Astrocyte of the spinal cord (primary cell): Measurements from ENCODE around the gene DENND6B.
"Not testable (repeated sequence)": the region's sequence is repeated elsewhere in the genome, so short reads cannot be mapped to it uniquely, and the experiment has no call there.

Experiments
- DNase-seq: peaks from one replicate; pipeline ENCODE4 v3.0.0; 2011; ENCODE audit warnings: low read depth, low spot score
- H3K4me3 ChIP-seq: 2 replicates; pipeline ENCODE4 v1.5.1; 2011; ENCODE audit warnings: low read depth, mild to moderate bottlenecking, low read length, moderate library complexity
- in situ Hi-C: cut with HindIII; loops from 2 replicates; pipeline ENCODE4 v1.10.0; 2017; ENCODE audit warnings: low sequenced_read_pairs
- TF ChIP-seq, protein P1 (sequence below): IDR thresholded peaks from 2 replicates; pipeline ENCODE4 v1.5.1; 2012; ENCODE audit warnings: low read depth, mild to moderate bottlenecking, low read length, inconsistent platforms

The DENND6B gene

GRCh38 chr22:50326956-50327710 lies at the start of gene DENND6B:
DENND6B (minus strand) TSS chr22:50327012; CDS start chr22:50326988, 24 bp downstream.
- DNase-seq, result peak; percentile 68
- TF ChIP-seq, protein P1, sequence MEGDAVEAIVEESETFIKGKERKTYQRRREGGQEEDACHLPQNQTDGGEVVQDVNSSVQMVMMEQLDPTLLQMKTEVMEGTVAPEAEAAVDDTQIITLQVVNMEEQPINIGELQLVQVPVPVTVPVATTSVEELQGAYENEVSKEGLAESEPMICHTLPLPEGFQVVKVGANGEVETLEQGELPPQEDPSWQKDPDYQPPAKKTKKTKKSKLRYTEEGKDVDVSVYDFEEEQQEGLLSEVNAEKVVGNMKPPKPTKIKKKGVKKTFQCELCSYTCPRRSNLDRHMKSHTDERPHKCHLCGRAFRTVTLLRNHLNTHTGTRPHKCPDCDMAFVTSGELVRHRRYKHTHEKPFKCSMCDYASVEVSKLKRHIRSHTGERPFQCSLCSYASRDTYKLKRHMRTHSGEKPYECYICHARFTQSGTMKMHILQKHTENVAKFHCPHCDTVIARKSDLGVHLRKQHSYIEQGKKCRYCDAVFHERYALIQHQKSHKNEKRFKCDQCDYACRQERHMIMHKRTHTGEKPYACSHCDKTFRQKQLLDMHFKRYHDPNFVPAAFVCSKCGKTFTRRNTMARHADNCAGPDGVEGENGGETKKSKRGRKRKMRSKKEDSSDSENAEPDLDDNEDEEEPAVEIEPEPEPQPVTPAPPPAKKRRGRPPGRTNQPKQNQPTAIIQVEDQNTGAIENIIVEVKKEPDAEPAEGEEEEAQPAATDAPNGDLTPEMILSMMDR, result peak; percentile 18
- in situ Hi-C loops, result no loop called here

DNA sequence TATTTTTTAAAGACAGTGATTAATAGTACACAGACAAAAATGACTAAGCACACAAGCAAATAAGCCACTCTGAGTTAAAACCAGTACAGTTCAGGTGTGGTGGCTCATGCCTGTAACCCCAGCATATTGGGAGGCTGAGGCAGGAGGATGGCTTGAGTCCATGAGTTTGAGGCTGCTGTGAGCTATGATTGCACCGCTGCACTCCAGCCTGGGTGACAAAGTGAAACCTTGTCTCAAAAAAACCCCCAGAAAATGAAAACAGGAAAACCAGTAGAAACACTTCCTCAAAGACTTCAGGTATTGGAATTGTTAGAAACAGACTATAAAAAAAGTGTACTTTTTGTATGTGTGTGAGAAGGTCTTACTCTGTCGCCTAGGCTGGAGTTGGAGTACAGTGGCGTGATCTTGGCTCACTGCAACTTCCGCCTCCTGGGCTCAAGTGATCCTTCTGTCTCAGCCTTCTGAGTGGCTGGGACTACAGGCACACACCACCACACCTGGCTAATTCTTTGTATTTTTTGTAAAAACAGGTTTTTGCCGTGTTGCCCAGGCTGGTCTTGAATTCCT lies 49.4 kb upstream of the DENND6B start:
- no peak for DNase-seq
- in situ Hi-C loops, result no loop called here
- TF ChIP-seq, protein P1, result no peak
- no peak overlapping the region for H3K4me3 ChIP-seq

More at GRCh38 chr22:50326956-50327710, at the start of gene DENND6B:
- H3K4me3 ChIP-seq, result peak within 1 kb of the TSS; percentile 55

GRCh38 chr22:50371101-50371648 lies 44.4 kb upstream of the DENND6B start:
- in situ Hi-C loops, result no loop called here
- no peak overlapping the region for H3K4me3 ChIP-seq
- TF ChIP-seq, protein P1, result no peak
- no peak for DNase-seq

- in situ Hi-C loops, result no loop called here
- TF ChIP-seq, protein P1, result no peak
- H3K4me3 ChIP-seq, result no peak overlapping the region
- DNase-seq, result no peak
Observed at GRCh38 chr22:50367778-50368500, 41.1 kb upstream of the DENND6B start.

DNA sequence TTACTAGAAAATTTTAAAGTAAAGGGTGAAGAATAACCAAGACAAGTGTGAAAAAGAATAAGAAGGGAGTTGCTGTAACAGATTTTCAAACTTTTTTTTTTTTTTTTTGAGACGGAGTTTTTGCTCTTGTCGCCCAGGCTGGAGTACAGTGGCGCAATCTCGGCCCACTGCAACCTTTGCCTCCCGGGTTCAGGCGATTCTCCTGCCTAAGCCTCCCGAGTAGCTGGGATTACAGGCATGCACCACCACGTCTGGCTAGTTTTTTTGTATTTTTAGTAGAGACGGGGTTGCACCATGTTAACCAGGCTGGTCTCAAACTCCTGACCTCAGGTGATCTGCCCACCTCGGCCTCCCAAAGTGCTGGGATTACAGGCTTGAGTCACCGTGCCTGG lies 37.0 kb upstream of the DENND6B start:
- DNase-seq, in situ Hi-C loops: not testable (repeated sequence)

DNA sequence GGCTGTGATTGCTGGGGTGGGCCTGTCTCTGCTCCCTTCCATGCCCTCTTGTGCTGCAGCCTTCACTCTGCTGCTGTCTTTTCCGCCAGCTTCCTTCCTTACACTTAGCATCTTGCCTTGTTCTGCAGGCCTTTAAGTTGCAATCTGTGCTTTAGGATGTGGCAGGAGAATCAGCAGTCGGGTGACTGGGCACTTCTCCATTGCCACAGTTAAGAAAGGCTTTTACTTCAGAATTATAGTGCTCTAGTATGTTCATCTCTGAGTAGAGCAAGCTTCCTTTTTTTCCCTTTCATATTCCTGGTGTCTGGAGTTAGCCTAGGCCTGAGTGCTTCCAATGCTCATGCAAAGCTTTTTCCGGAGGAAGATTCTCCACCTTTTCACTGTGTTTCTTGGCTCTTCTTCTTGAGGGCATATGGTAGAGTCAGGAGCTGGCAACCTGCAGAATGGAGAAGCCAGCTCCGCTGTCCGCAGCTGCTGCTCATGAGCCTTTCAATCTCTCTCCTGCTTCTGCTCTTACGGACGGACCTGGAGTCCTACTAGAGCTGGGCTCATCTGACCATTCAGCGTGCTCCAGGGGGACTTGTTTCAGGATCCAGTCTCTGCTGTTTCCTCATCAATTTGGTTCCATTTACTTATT lies 36.5 kb upstream of the DENND6B start:
- no peak overlapping the region for H3K4me3 ChIP-seq
- in situ Hi-C loops, result no loop called here
- DNase-seq, result no peak
- TF ChIP-seq, protein P1, result no peak

More for the DNA sequence above, 37.0 kb upstream of the DENND6B start:
- H3K4me3 ChIP-seq, result not testable (repeated sequence)
